Spleen (tissue), 7 donors: Measurements from ENCODE around the gene PLCB3.

Experiments used
- POLR2A ChIP-seq, 3 donors: fragments of 450-650 bp; IDR thresholded peaks; one replicate each; pipeline ENCODE4 v1.5.1; 2017; ENCODE audit warnings: antibody characterized with exemption in 3 of 3, mild to moderate bottlenecking in 1 of 3
- POLR2AphosphoS5 ChIP-seq, 3 donors: sonication (generic); formaldehyde crosslinking; IDR thresholded peaks; one replicate each; pipeline ENCODE4 v1.5.1; 2017; ENCODE audit warnings: antibody characterized with exemption in 3 of 3
- TF ChIP-seq, protein P1 (sequence below), 11 experiments: fragments of 200-600 bp in 7 of 11; fragments of 450-650 bp in 4 of 11; sonication (generic) in 4 of 11; IDR thresholded peaks in 8 of 11; conservative IDR thresholded peaks in 3 of 11; 1 replicate in 7 of 11; 2 replicates in 4 of 11; pipeline versions ENCODE4 v1.4.0 to v1.8.0; 2016 to 2021; ENCODE audit warnings: antibody characterized with exemption in 11 of 11, inconsistent platforms in 4 of 11, mild to moderate bottlenecking in 1 of 11
- donor health status: DM: no; HTN: no; CAD: no; lungs with moderate emphysema.
- donor health status: DM: no; HTN: no; CAD: no.
- donor health status: DM: no; HTN: no; CAD: no.

DNA sequence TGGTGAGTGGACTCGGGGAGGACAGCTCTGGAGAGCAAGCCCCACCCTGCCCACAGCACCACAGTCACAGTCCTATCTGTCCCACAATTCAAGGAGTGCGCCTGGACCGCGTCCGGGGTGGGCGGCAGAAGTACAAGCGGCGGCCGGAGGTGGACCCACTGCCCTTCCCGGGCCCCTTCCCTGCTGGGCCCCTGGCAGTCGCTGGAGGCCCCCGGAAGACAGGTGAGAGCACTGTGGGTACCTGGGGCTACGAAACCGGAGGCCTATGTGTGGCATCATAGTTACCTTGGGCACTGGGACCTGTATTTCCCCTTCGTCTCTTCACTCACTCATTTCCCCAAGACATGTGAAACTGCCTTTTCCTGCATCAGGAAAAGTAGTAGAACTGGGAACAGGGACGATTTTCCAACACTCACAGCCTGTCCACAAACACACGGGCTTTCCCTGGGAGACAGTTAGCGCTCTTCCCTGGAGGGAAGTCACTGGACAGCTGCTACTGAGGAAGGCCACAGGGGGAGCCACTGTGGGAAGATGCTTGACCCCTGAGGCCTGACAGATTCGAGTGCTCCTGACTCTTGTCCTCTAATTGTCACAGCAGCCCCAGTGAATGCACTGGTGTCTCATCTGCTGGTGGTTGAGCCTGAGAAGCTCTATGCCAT is 62.9 kb downstream of the PLCB3 start:
- TF ChIP-seq, protein P1, sequence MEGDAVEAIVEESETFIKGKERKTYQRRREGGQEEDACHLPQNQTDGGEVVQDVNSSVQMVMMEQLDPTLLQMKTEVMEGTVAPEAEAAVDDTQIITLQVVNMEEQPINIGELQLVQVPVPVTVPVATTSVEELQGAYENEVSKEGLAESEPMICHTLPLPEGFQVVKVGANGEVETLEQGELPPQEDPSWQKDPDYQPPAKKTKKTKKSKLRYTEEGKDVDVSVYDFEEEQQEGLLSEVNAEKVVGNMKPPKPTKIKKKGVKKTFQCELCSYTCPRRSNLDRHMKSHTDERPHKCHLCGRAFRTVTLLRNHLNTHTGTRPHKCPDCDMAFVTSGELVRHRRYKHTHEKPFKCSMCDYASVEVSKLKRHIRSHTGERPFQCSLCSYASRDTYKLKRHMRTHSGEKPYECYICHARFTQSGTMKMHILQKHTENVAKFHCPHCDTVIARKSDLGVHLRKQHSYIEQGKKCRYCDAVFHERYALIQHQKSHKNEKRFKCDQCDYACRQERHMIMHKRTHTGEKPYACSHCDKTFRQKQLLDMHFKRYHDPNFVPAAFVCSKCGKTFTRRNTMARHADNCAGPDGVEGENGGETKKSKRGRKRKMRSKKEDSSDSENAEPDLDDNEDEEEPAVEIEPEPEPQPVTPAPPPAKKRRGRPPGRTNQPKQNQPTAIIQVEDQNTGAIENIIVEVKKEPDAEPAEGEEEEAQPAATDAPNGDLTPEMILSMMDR (IDR thresholded peaks at IDR 0.05 in 8 of 11, conservative IDR thresholded peaks at IDR 0.05 in 3 of 11): no peak
- no peak for TF ChIP-seq POLR2A (IDR thresholded peaks at IDR 0.05)
- TF ChIP-seq POLR2AphosphoS5 (IDR thresholded peaks at IDR 0.05): peak in 1 of 3 donors; percentile 6
